ENCODE data around the gene SLC25A27. TPM values are rescaled to one million over a fixed set of nuclear protein-coding genes. Genes with fewer than 3 reads are reported as not detected.

SLC25A27 gene
- total and polyA plus RNA-seq, 4 donors = 2.5 to 24.2 (median 4.9) TPM

GRCh38 chr6:46629691-46630090, 23.1 kb upstream of the SLC25A27 start:
- H3K9me3 ChIP-seq (ENCODE audit: control insufficient read depth in 4 of 4, low read length in 3 of 4) = no peaks in the 10 kb centered on the region
- WGBS = 96% methylated on average over 7 of the region's 7 CpGs
- H3K27me3 ChIP-seq (ENCODE audit: control insufficient read depth in 4 of 4, insufficient read depth in 4 of 4, low read length in 3 of 4) = no peaks in the 10 kb centered on the region
- no peak for TF ChIP-seq HNF4A (conservative IDR thresholded peaks at IDR 0.05)
- no peak for TF ChIP-seq ZBTB33 (IDR thresholded peaks at IDR 0.05)
- no peak for TF ChIP-seq GABPA (IDR thresholded peaks at IDR 0.05 in 1 of 2, conservative IDR thresholded peaks at IDR 0.05 in 1 of 2)
- TF ChIP-seq TAF1 (conservative IDR thresholded peaks at IDR 0.05) = no peak
- TF ChIP-seq EGR1 (IDR thresholded peaks at IDR 0.05; ENCODE audit: low read depth in 2 of 2) = no peak
- no peak for DNase-seq (ENCODE audit: low spot score)
- no peak overlapping the region for H3K27ac ChIP-seq (ENCODE audit: low read depth in 1 of 2, low read length in 2 of 2)
- peaks cover 0 to 16% (median 7%) of the 10 kb centered on the region in 4 donors for H3K4me1 ChIP-seq (ENCODE audit: control insufficient read depth in 4 of 4, insufficient read depth in 4 of 4, low read length in 3 of 4)
- H3K4me3 ChIP-seq (ENCODE audit: low read depth in 1 of 3, low read length in 3 of 3) = no peak overlapping the region
- H3K36me3 ChIP-seq (ENCODE audit: control insufficient read depth in 4 of 4, insufficient read depth in 3 of 4, low read depth in 1 of 4, low read length in 3 of 4) = peaks cover 0 to 2% (median 0%) of the 10 kb centered on the region in 4 donors
- no peak overlapping the region for H3K9ac ChIP-seq (ENCODE audit: low read depth in 1 of 2, low read length in 2 of 2)

- TF ChIP-seq EGR1 (IDR thresholded peaks at IDR 0.05; ENCODE audit: low read depth in 2 of 2) = no peak
- no peak for TF ChIP-seq REST (IDR thresholded peaks at IDR 0.05)
- no peak for TF ChIP-seq SP1 (IDR thresholded peaks at IDR 0.05)
- TF ChIP-seq FOXA1 (IDR thresholded peaks at IDR 0.05) = no peak
- TF ChIP-seq GABPA (IDR thresholded peaks at IDR 0.05 in 1 of 2, conservative IDR thresholded peaks at IDR 0.05 in 1 of 2) = no peak
- TF ChIP-seq ZBTB33 (IDR thresholded peaks at IDR 0.05) = no peak
- no peak for TF ChIP-seq RAD21 (IDR thresholded peaks at IDR 0.05)
- no peak for TF ChIP-seq JUND (IDR thresholded peaks at IDR 0.05)
- TF ChIP-seq HNF4A (conservative IDR thresholded peaks at IDR 0.05) = no peak
- TF ChIP-seq MAX (IDR thresholded peaks at IDR 0.05) = no peak
- no peak for TF ChIP-seq RXRA (IDR thresholded peaks at IDR 0.05)
- Histone ChIP-seq H3K27me3 (ENCODE audit: control insufficient read depth in 4 of 4, insufficient read depth in 4 of 4, low read length in 3 of 4) (no peaks in the 10 kb centered on the region), H3K9ac (ENCODE audit: low read depth in 1 of 2, low read length in 2 of 2) (no peak overlapping the region), H3K36me3 (ENCODE audit: control insufficient read depth in 4 of 4, insufficient read depth in 3 of 4, low read depth in 1 of 4, low read length in 3 of 4) (peaks cover 0 to 4% (median 1%) of the 10 kb centered on the region in 4 donors), H3K4me3 (ENCODE audit: low read depth in 1 of 3, low read length in 3 of 3) (no peak overlapping the region), H3K4me1 (ENCODE audit: control insufficient read depth in 4 of 4, insufficient read depth in 4 of 4, low read length in 3 of 4) (peaks cover 0 to 8% (median 4%) of the 10 kb centered on the region in 4 donors), H3K27ac (ENCODE audit: low read depth in 1 of 2, low read length in 2 of 2) (no peak overlapping the region), H3K9me3 (ENCODE audit: control insufficient read depth in 4 of 4, low read length in 3 of 4) (no peaks in the 10 kb centered on the region)
- no peak for DNase-seq (ENCODE audit: low spot score)
- 75% methylated on average over 1 of the region's 1 CpG for WGBS
Observed at GRCh38 chr6:46632053-46632452, 20.7 kb upstream of the SLC25A27 start.
